Colonic mucosa (tissue), 4 donors: ENCODE results near the gene QRFP. TPM values are rescaled to one million over a fixed set of nuclear protein-coding genes. Genes with fewer than 3 reads are reported as not detected.
A peak's percentile ranks its signal among the peaks of the same experiment; 100 is the strongest.

Experiments used
- DNase-seq: peaks from one replicate; pipeline ENCODE4 v3.0.0-alpha.2; 2020
- H3K27ac ChIP-seq: fragments of 200-600 bp; one replicate; pipeline ENCODE4 v1.8.0; 2021
- H3K27me3 ChIP-seq: fragments of 200-600 bp; one replicate; pipeline ENCODE4 v1.8.0; 2021
- H3K36me3 ChIP-seq: fragments of 200-600 bp; one replicate; pipeline ENCODE4 v1.8.0; 2021
- H3K4me1 ChIP-seq: fragments of 200-600 bp; one replicate; pipeline ENCODE4 v1.8.0; 2021; ENCODE audit warnings: mild to moderate bottlenecking
- H3K4me3 ChIP-seq: fragments of 200-600 bp; one replicate; pipeline ENCODE4 v1.8.0; 2021
- H3K9ac ChIP-seq, 2 donors: one replicate each; pipeline ENCODE4 v1.7.0; 2013; ENCODE audit warnings: control low read depth in 2 of 2, low read depth in 2 of 2, low read length in 2 of 2
- H3K9me3 ChIP-seq: fragments of 200-600 bp; one replicate; pipeline ENCODE4 v1.8.0; 2021
- CTCF ChIP-seq: fragments of 200-600 bp; IDR thresholded peaks from one replicate; pipeline ENCODE4 v1.8.0; 2022; ENCODE audit warnings: antibody characterized with exemption, mild to moderate bottlenecking
- intact Hi-C: fragments of 100-400 bp; cut with DNase I; formaldehyde crosslinking; loops from one replicate; pipeline ENCODE4 v1.14.1; 2022
- total RNA-seq, 2 donors: library from RNA; stranded (reverse); fragmentation: NEBNext Ultra II Directional in 1 of 2; extraction: Animal tissue kit (Norgen Biotek cat#: 25700) in 1 of 2; gene quantifications; one replicate each; pipeline ENCODE4 v1.2.1, GENCODE V29; 2021
- donor health status: healthy.
- donor health status: DM: no; HTN: no; CAD: no.
- donor health status: DM: no; HTN: no; CAD: no.

Gene QRFP
- total RNA-seq, 2 donors from 2014 or later = 0.77 TPM; not detected in 1

GRCh38 chr9:130897848-130898551, 1.4 kb upstream of the QRFP start:
- Histone ChIP-seq H3K36me3 (no peaks in the 10 kb centered on the region), H3K4me1 (no peaks in the 10 kb centered on the region), H3K27ac (no peak overlapping the region), H3K9me3 (no peaks in the 10 kb centered on the region), H3K4me3 (no peak overlapping the region), H3K9ac (no peak overlapping the region), H3K27me3 (no peaks in the 10 kb centered on the region)
- TF ChIP-seq CTCF = no peak
- no peak for DNase-seq
- intact Hi-C loops = loop anchor here (10.0 kb wide), 1 partner anchor 97 kb away; no protein-coding TSS in a partner anchor

GRCh38 chr9:130897105-130897751, 616 bp upstream of the QRFP start:
- no peak for DNase-seq
- no peak for TF ChIP-seq CTCF
- no peaks in the 10 kb centered on the region for H3K27me3 ChIP-seq
- no peak overlapping the region for H3K9ac ChIP-seq
- H3K4me1 ChIP-seq = no peaks in the 10 kb centered on the region
- H3K27ac ChIP-seq = no peak overlapping the region
- H3K4me3 ChIP-seq = no peak overlapping the region
- intact Hi-C loops = loop anchor here (10.0 kb wide), 1 partner anchor 98 kb away; no protein-coding TSS in a partner anchor
- H3K36me3 ChIP-seq = no peaks in the 10 kb centered on the region
- H3K9me3 ChIP-seq = no peaks in the 10 kb centered on the region

GRCh38 chr9:130895481-130896232, 955 bp downstream of the QRFP start:
- no peaks in the 10 kb centered on the region for H3K27me3 ChIP-seq
- intact Hi-C loops = loop anchor here (10.0 kb wide), 1 partner anchor 99 kb away; no protein-coding TSS in a partner anchor
- TF ChIP-seq CTCF = no peak
- no peak for DNase-seq
- no peak overlapping the region for H3K27ac ChIP-seq
- H3K4me3 ChIP-seq = no peak overlapping the region
- H3K9me3 ChIP-seq = no peaks in the 10 kb centered on the region
- no peaks in the 10 kb centered on the region for H3K36me3 ChIP-seq
- no peak overlapping the region for H3K9ac ChIP-seq
- no peaks in the 10 kb centered on the region for H3K4me1 ChIP-seq

- intact Hi-C loops = loop anchor here (10.0 kb wide), 1 partner anchor 100 kb away; no protein-coding TSS in a partner anchor
- Histone ChIP-seq H3K9ac (no peak overlapping the region), H3K27me3 (no peaks in the 10 kb centered on the region), H3K27ac (no peak overlapping the region), H3K36me3 (no peaks in the 10 kb centered on the region), H3K4me1 (no peaks in the 10 kb centered on the region), H3K4me3 (no peak overlapping the region), H3K9me3 (no peaks in the 10 kb centered on the region)
- TF ChIP-seq CTCF = no peak
- DNase-seq = no peak
These were observed 1.6 kb downstream of the QRFP start for GRCh38 chr9:130895038-130895437.

- intact Hi-C loops = loop anchor here (5.0 to 10.0 kb wide), 2 partner anchors 48 to 100 kb away; no protein-coding TSS in a partner anchor
- no peak for DNase-seq
- Histone ChIP-seq H3K36me3 (peaks cover 2% of the 10 kb centered on the region), H3K27me3 (no peaks in the 10 kb centered on the region), H3K9ac (peak overlapping the region in 1 of 2 donors; percentile 19), H3K27ac (no peak overlapping the region), H3K4me1 (no peaks in the 10 kb centered on the region), H3K9me3 (no peaks in the 10 kb centered on the region), H3K4me3 (no peak overlapping the region)
- TF ChIP-seq CTCF = no peak
These were observed 2.1 kb downstream of the QRFP start for GRCh38 chr9:130894546-130894945.
